Loucy (cell line): ENCODE data around the gene BCLAF3.

ENCODE experiments used
- CTCF ChIP-seq: fragments of 200-600 bp; sonication (generic); conservative IDR thresholded peaks from 2 replicates; pipeline ENCODE4 v1.5.1; 2014; ENCODE audit warnings: mild to moderate bottlenecking, antibody characterized with exemption, low read length
- EZH2phosphoT487 ChIP-seq: fragments of 200-600 bp; IDR thresholded peaks from 2 replicates; pipeline ENCODE4 v1.6.1; 2018; ENCODE audit warnings: antibody characterized with exemption, mild to moderate bottlenecking, moderate library complexity, borderline replicate concordance

GRCh38 chrX:20005883-20006282 is 15.0 kb upstream of the BCLAF3 start:
- TF ChIP-seq CTCF = no peak
- TF ChIP-seq EZH2phosphoT487 = no peak
